22Rv1 (cell line): ENCODE results near the gene FAM135A.

ENCODE experiments used
- CTCF ChIP-seq: fragments of 450-650 bp; IDR thresholded peaks from 2 replicates; pipeline ENCODE4 v1.5.1; 2017; ENCODE audit warnings: mild to moderate bottlenecking
- ZFX ChIP-seq: fragments of 450-650 bp; IDR thresholded peaks from 2 replicates; pipeline ENCODE4 v1.6.1; 2017; ENCODE audit warnings: antibody characterized with exemption, borderline replicate concordance

- TF ChIP-seq CTCF, result no peak
- no peak for TF ChIP-seq ZFX
These were observed 93.9 kb downstream of the FAM135A start for GRCh38 chr6:70507161-70507560.
